Hepatocyte (in vitro differentiated cells): ENCODE data around the gene FCHO2. TPM values are rescaled to one million over a fixed set of nuclear protein-coding genes. Genes with fewer than 3 reads are reported as not detected.
A peak's percentile ranks its signal among the peaks of the same experiment; 100 is the strongest.

ENCODE experiments used
- DNase-seq: peaks from one replicate; pipeline ENCODE4 v3.0.0-alpha.2; 2016; ENCODE audit warnings: low spot score
- H2AFZ ChIP-seq: fragments of 200-600 bp; sonication (generic); 2 replicates; pipeline ENCODE4 v1.6.0; 2016; ENCODE audit warnings: antibody characterized with exemption, mild to moderate bottlenecking
- H3K27ac ChIP-seq: fragments of 200-600 bp; sonication (generic); 2 replicates; pipeline ENCODE4 v1.5.1; 2016; ENCODE audit warnings: mild to moderate bottlenecking
- H3K27me3 ChIP-seq: fragments of 200-600 bp; sonication (generic); 2 replicates; pipeline ENCODE4 v1.6.1; 2016
- H3K36me3 ChIP-seq: fragments of 200-600 bp; sonication (generic); replicated peaks from 2 replicates; pipeline ENCODE4 v1.5.1; 2016; ENCODE audit warnings: low read depth; ENCODE audit not compliant: insufficient read depth
- H3K4me1 ChIP-seq: fragments of 200-600 bp; sonication (generic); 2 replicates; pipeline ENCODE4 v1.5.1; 2016; ENCODE audit warnings: mild to moderate bottlenecking, moderate library complexity; ENCODE audit not compliant: insufficient read depth
- H3K4me2 ChIP-seq: fragments of 200-600 bp; sonication (generic); 2 replicates; pipeline ENCODE4 v1.6.0; 2016
- H3K4me3 ChIP-seq: fragments of 200-600 bp; sonication (generic); 2 replicates; pipeline ENCODE4 v1.5.1; 2016; ENCODE audit warnings: mild to moderate bottlenecking
- H3K79me2 ChIP-seq: fragments of 200-600 bp; sonication (generic); 2 replicates; pipeline ENCODE4 v1.6.0; 2017; ENCODE audit warnings: mild to moderate bottlenecking
- H3K9me2 ChIP-seq: fragments of 200-600 bp; sonication (generic); replicated peaks from 2 replicates; pipeline ENCODE4 v1.6.0; 2017; ENCODE audit warnings: mild to moderate bottlenecking; ENCODE audit not compliant: insufficient read depth
- H3K9me3 ChIP-seq: fragments of 200-600 bp; sonication (generic); 2 replicates; pipeline ENCODE4 v1.5.1; 2016; ENCODE audit warnings: low read depth, mild to moderate bottlenecking
- H4K20me1 ChIP-seq: fragments of 200-600 bp; sonication (generic); 2 replicates; pipeline ENCODE4 v1.6.0; 2016; ENCODE audit warnings: mild to moderate bottlenecking; ENCODE audit not compliant: insufficient read depth, poor library complexity, severe bottlenecking
- EZH2 ChIP-seq: fragments of 200-600 bp; sonication (generic); IDR thresholded peaks from 2 replicates; pipeline ENCODE4 v1.6.1; 2016; ENCODE audit warnings: antibody characterized with exemption, mild to moderate bottlenecking, borderline replicate concordance
- EZH2phosphoT487 ChIP-seq: fragments of 200-600 bp; sonication (generic); IDR thresholded peaks from one replicate; pipeline ENCODE4 v1.6.1; 2018; ENCODE audit warnings: antibody characterized with exemption, mild to moderate bottlenecking, low read depth, moderate library complexity; ENCODE audit not compliant: unreplicated experiment, severe bottlenecking
- WGBS: methylation state at CpG from one replicate; pipeline ENCODE4 v1.1.6; 2016; ENCODE audit warnings: low lambda C conversion rate; ENCODE audit errors: missing lambda C conversion rate; 5-methylcytosine and 5-hydroxymethylcytosine counted together
- polyA plus RNA-seq: library from polyadenylated mRNA; unstranded; fragments of >200 nt; fragmentation: Nextera tagmentation; extraction: Ambion mirVana; gene quantifications from 2 replicates; pipeline ENCODE4 v1.2.1, GENCODE V29; 2016
- total RNA-seq: library from RNA; depleted of rRNA; stranded (reverse); fragments of >200 nt; gene quantifications from 2 replicates; pipeline ENCODE4 v1.2.3, GENCODE V29; 2014
- TF ChIP-seq, protein P1 (sequence below): fragments of 200-600 bp; sonication (generic); IDR thresholded peaks from 2 replicates; pipeline ENCODE4 v1.5.1; 2016; ENCODE audit warnings: antibody characterized with exemption, mild to moderate bottlenecking; ENCODE audit not compliant: poor library complexity

Gene FCHO2
- total and polyA plus RNA-seq, 2 experiments from 2014 or later: 6.3 to 17.1 TPM

DNA sequence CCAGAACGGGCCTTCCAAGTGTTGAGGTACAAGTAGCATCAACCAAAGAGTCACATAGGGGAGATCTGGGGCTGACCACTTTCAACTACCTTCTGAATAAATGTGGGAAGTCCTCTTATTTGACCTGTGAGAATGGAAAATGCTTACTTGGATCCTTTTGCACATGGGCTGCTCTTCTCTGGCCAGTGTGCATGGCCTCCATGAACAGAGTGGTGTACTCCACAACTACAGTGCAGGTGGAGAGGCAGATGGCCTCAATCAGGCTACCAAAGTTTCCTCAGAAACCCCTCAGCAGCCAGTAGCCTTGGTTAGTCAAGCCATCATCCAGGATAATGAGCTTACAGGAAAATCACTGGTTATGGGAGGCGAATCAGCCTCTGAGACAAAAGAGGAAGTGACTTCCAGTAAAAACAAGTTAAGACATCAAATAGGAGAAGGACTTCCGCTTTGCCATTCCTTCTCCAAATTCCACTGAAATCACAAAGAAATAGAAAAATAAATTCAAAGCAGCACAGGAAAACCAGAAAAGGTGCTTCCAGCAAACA, 18.3 kb upstream of the FCHO2 start:
- no peak overlapping the region for H2AFZ ChIP-seq
- H3K36me3 ChIP-seq: no peaks in the 10 kb centered on the region
- no peaks in the 10 kb centered on the region for H3K9me2 ChIP-seq
- no peak overlapping the region for H3K4me3 ChIP-seq
- H3K79me2 ChIP-seq: no peaks in the 10 kb centered on the region
- TF ChIP-seq EZH2phosphoT487 (no peak), EZH2 (no peak)
- TF ChIP-seq, protein P1, sequence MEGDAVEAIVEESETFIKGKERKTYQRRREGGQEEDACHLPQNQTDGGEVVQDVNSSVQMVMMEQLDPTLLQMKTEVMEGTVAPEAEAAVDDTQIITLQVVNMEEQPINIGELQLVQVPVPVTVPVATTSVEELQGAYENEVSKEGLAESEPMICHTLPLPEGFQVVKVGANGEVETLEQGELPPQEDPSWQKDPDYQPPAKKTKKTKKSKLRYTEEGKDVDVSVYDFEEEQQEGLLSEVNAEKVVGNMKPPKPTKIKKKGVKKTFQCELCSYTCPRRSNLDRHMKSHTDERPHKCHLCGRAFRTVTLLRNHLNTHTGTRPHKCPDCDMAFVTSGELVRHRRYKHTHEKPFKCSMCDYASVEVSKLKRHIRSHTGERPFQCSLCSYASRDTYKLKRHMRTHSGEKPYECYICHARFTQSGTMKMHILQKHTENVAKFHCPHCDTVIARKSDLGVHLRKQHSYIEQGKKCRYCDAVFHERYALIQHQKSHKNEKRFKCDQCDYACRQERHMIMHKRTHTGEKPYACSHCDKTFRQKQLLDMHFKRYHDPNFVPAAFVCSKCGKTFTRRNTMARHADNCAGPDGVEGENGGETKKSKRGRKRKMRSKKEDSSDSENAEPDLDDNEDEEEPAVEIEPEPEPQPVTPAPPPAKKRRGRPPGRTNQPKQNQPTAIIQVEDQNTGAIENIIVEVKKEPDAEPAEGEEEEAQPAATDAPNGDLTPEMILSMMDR: no peak
- H3K4me2 ChIP-seq: no peak overlapping the region
- no peak overlapping the region for H3K27ac ChIP-seq
- H3K9me3 ChIP-seq: no peaks in the 10 kb centered on the region
- peaks cover 14% of the 10 kb centered on the region for H3K4me1 ChIP-seq
- H3K27me3 ChIP-seq: no peaks in the 10 kb centered on the region
- 86% methylated on average over 3 of the region's 3 CpGs for WGBS
- no peaks in the 10 kb centered on the region for H4K20me1 ChIP-seq
- DNase-seq: no peak

DNA sequence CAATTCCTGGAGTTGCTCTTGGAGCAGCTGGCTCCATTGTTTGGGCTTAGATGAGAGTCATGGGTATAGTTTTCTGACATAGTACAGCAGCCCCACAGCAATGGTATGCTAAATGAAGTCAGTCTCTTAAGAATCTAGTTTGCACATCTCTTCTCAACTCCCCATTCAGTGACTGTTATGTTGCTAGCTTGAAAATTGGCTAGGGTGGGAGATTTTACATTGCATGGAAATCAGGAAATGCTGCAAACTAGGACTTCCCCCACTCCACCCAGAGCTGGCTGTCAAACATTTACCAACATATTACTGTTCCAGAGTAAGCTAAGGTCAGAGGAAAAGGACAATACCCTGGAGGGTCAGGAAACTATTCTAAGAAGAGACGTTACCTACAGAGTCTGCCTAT, 17.6 kb upstream of the FCHO2 start:
- DNase-seq: peak; percentile 19
- no peaks in the 10 kb centered on the region for H3K9me2 ChIP-seq
- H3K9me3 ChIP-seq: no peaks in the 10 kb centered on the region
- peaks cover 14% of the 10 kb centered on the region for H3K4me1 ChIP-seq
- no peak overlapping the region for H3K27ac ChIP-seq
- no peaks in the 10 kb centered on the region for H3K79me2 ChIP-seq
- no peaks in the 10 kb centered on the region for H3K27me3 ChIP-seq
- WGBS: 32% methylated on average over 1 of the region's 1 CpG
- H3K4me3 ChIP-seq: no peak overlapping the region
- H3K36me3 ChIP-seq: no peaks in the 10 kb centered on the region
- no peak overlapping the region for H2AFZ ChIP-seq
- H4K20me1 ChIP-seq: no peaks in the 10 kb centered on the region
- peak overlapping the region; percentile 31 for H3K4me2 ChIP-seq
- TF ChIP-seq EZH2phosphoT487 (no peak), EZH2 (no peak)
- TF ChIP-seq, protein P1: no peak

DNA sequence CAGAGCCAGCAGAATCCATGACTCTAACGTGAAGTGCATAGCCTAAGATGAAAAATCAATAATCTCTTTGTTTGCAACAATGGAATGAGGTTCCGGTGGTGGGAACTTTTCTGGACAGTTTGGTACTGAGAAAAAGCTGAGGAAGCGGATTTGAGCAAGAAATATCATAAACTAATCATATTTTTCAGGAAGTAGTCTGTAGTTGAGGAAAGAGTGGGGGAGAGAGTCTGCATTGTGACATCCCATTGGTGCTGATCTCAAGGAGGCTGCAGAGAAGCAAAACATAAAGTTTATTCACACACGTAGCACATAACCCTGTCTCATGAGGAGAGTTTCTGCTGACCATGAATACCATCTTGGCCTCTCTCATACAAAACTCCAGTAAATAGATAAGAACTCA, 15.8 kb upstream of the FCHO2 start:
- 49% methylated on average over 4 of the region's 4 CpGs for WGBS
- H3K9me3 ChIP-seq: no peaks in the 10 kb centered on the region
- H2AFZ ChIP-seq: peak overlapping the region; percentile 22
- no peaks in the 10 kb centered on the region for H3K36me3 ChIP-seq
- peaks cover 14% of the 10 kb centered on the region for H3K4me1 ChIP-seq
- H3K27me3 ChIP-seq: no peaks in the 10 kb centered on the region
- TF ChIP-seq EZH2 (no peak), EZH2phosphoT487 (no peak)
- TF ChIP-seq, protein P1: no peak
- no peak overlapping the region for H3K4me3 ChIP-seq
- H4K20me1 ChIP-seq: no peaks in the 10 kb centered on the region
- peak overlapping the region; percentile 1 for H3K4me2 ChIP-seq
- no peak overlapping the region for H3K27ac ChIP-seq
- no peaks in the 10 kb centered on the region for H3K9me2 ChIP-seq
- H3K79me2 ChIP-seq: no peaks in the 10 kb centered on the region
- DNase-seq: no peak

DNA sequence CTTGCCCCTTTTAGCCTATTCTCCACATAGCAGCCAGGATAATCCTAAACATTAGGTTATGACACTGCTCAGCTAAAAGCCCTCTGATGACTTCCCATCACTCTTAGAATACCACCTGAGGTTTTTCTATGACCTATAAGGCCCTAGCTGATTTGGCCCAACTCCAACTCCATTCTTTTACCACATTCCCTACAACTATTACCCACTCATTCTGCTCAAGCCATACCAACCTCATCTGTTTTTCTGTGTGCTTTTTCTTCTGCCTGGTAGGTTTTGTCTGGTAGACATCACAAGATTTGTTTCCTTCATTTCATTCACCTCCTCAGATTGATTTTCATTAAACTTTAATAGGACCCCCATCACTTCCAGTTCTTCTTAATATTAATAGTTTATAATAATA, 12.5 kb upstream of the FCHO2 start:
- Histone ChIP-seq H3K4me2 (no peak overlapping the region), H2AFZ (no peak overlapping the region), H3K79me2 (no peaks in the 10 kb centered on the region), H3K9me3 (no peaks in the 10 kb centered on the region), H3K36me3 (no peaks in the 10 kb centered on the region), H3K4me3 (no peak overlapping the region), H4K20me1 (no peaks in the 10 kb centered on the region), H3K27me3 (no peaks in the 10 kb centered on the region), H3K4me1 (peaks cover 10% of the 10 kb centered on the region), H3K9me2 (no peaks in the 10 kb centered on the region), H3K27ac (no peak overlapping the region)
- no peak for DNase-seq
- TF ChIP-seq EZH2: no peak
- TF ChIP-seq EZH2phosphoT487: no peak
- TF ChIP-seq, protein P1: no peak
